T follicular helper cell (primary cell): ENCODE results near the gene RPS21.

Source experiments
- DNase-seq: peaks from one replicate; pipeline ENCODE4 v3.0.0-alpha.2; 2020; ENCODE audit warnings: low read depth
- total RNA-seq, 2 experiments: gene quantifications; one replicate each; lab custom pipeline; 2026; lab: John Stamatoyannopoulos, UW

The RPS21 gene
- 338 to 355 reads per million in 2 experiments for total RNA-seq

- peak; percentile 91 for DNase-seq
These were observed at the start of gene RPS21 for GRCh38 chr20:62386383-62387218. Gene RPS21, plus strand, starts transcription at chr20:62387103. Its CDS starts 236 bp downstream, at chr20:62387339.

DNA sequence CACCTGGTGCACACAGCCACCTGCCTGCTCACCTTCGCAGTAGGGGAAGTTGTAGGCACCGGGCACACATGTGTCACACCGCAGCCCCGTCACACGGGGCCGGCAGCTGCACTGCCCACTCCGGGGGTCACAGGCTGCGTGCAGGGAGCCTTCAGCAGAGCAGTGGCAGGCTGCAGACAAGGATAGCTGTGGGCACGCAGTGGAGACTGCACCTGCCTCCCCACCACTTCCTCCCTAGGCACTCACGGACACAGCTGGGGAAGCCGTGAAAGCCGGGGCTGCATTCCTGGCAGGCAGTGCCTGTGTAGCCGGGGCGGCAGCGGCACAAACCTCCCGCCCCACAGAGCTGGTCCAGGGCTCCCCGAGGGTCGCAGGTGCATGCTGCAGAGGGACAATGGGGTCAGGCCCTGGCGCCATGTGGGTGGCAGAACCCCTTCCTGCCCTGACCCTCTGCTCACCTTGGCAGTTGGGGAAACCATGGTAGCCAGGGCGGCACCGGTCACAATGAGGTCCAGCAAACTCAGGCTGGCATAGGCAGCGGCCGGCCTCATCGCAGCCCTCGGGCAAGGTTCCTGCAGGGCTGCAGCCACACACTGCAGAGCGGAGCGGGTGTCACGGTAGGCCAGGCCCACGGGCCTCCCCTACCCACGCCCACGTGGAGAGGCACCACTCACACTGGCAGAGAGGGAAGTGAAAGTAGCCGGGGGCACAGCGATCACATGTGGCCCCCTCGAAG lies 49.2 kb upstream of the RPS21 start:
- no peak for DNase-seq

DNA sequence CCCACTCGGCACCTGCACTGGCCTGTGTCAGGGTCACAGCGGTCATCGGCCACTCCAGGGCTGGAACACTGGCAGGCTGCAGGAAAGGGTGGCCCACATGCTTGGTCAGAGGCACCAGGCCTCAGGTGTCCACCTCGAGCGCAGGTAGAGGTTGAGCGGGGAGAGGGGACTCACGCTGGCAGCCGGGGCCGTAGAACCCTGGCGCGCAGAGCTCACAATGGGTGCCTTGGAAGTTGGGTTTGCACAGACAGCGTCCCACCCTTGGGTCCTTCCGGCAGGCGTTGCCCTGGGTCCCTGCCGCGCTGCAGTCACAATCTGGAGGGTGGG lies 48.6 kb upstream of the RPS21 start:
- DNase-seq = no peak

GRCh38 chr20:62339647-62340062 lies 47.2 kb upstream of the RPS21 start:
- DNase-seq = no peak

DNA sequence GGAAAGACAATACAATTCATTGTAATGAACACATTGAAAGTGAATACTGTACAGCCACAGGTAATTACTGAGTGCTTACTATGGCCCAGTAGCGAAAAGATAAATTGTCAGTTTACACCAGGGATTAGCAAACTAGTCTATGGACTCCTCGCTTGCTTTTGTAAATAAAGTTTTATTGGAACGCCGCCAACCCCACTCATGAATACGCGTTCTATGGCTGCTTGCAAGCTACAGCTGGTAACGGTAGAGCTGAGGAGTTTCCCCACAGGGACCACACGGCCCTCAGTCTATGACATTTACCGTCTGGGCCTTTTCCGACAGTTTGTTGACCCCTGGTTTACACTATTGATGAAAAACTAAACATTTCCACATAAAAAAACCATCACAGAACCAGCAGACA lies 44.0 kb upstream of the RPS21 start:
- no peak for DNase-seq

DNA sequence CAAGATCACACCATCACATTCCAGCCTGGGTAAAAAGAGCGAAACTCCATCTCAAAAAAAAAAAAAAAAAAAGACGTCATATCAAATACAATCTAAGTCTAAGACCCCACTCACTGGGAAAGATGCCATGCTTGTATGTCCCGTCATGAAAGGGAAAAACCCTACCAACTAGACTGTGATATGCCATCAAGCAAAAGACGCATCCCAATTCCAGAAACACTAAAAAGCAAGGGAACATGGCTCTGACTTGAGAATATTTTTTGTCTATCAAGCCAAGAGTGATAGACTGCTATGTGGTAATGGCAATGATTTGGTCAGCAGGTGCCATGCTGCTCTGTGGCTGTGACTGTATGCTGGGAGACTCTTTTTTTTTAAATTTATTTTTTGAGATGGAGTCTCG lies 42.8 kb upstream of the RPS21 start:
- DNase-seq = no peak

- DNase-seq = no peak
These were observed 42.1 kb upstream of the RPS21 start for GRCh38 chr20:62344782-62345181.

GRCh38 chr20:62345681-62346370 lies 41.1 kb upstream of the RPS21 start:
- DNase-seq = no peak

DNA sequence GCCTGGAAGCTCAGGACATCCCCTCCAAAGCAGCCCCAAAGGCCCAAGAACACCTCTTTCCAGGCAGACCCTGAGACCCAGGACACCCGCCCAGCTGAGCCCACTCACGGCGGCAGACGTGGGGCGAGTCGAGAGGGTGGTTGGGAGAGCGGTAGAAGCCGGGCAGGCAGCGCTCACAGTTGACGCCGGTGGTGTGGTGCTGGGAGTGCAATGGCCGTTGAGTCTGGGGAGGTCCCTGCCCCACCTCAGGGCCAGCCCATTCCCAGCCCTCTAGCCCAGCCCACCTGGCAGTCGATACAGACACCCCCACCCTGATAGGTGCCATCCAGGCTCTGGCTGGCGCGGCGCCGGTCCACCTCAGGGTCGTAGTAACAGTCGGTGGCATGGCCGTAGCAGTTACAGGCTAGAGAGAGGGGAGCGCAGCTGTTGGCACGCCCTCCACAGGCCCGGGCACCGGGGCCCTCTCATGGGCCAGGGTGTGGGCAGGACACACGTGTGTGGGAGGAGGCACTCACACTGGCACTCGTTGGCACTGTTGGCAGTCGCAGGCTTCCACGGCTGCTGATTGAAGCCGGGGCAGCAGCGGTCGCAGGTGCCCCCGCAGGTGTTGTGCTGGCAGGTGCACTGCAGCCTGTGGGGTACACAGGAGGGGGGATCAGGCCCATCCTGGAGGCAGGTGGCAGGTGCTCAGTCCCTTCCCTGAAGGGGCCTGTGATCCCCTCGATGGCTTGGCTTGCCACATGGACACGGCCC lies 40.3 kb upstream of the RPS21 start:
- DNase-seq = no peak

GRCh38 chr20:62347151-62347404 lies 39.8 kb upstream of the RPS21 start:
- DNase-seq = no peak

DNA sequence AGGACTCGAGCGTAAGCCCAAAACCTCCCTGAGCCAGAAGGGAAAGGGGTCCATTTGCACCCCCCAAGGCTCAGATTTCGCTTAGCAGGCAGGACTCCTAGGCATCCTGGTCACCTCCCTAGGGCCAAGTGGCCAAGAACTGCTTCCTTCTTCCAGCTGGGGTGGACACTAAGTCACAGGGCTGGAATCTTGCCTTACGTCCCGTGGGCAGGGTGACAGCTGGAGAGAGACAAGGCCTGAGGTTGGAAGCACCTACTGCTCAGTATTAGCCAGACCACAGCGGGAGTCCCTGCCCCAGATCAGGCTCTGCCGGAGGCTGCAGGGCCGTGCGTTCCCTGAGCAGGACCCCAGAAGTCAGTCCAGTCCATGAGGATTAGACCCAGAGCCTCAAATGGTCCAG lies 39.5 kb upstream of the RPS21 start:
- DNase-seq = no peak

- no peak for DNase-seq
These were observed 38.3 kb upstream of the RPS21 start for GRCh38 chr20:62348604-62349003.

GRCh38 chr20:62349556-62350097 lies 37.3 kb upstream of the RPS21 start:
- no peak for DNase-seq

- DNase-seq = no peak
These were observed 36.7 kb upstream of the RPS21 start for GRCh38 chr20:62350098-62350628.

DNA sequence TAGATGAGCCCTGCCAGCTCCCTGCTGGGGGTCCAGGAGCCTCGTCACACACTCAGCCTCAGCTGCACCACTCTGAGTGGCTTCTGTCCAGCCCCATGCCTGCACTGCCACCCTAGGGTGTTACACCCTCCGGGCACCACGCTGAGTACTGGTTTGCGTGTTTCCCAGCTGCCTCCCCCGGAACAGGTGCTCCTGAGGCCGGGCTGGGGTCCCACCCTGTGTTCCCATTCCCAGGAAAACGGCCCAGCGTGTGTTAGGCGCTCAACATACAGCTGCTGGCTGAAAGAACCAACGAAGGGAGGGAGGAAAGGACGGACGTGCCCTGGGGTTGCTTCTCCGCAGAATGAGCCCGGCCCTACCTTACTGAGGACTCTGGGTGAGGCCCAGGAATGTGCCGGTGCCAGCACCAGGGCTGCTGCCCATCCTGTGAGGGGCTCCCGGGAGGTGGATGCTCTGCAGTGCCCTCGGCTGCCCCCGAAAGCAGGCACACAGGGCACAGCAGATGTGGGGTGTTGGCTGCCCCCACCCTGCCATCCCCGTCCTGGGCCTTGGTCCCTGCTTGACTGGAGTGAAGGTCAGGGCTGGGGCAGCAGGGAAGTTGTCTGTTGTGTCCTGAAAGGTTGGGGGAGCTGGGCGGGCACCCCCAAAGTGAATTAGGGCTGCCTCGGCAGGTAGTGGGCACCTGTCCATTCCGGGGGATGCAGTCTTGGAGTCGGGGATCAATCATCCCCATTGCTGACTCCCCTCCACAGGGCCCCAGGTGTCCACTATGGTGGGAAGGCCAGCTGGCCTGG lies 36.1 kb upstream of the RPS21 start:
- DNase-seq = no peak

DNA sequence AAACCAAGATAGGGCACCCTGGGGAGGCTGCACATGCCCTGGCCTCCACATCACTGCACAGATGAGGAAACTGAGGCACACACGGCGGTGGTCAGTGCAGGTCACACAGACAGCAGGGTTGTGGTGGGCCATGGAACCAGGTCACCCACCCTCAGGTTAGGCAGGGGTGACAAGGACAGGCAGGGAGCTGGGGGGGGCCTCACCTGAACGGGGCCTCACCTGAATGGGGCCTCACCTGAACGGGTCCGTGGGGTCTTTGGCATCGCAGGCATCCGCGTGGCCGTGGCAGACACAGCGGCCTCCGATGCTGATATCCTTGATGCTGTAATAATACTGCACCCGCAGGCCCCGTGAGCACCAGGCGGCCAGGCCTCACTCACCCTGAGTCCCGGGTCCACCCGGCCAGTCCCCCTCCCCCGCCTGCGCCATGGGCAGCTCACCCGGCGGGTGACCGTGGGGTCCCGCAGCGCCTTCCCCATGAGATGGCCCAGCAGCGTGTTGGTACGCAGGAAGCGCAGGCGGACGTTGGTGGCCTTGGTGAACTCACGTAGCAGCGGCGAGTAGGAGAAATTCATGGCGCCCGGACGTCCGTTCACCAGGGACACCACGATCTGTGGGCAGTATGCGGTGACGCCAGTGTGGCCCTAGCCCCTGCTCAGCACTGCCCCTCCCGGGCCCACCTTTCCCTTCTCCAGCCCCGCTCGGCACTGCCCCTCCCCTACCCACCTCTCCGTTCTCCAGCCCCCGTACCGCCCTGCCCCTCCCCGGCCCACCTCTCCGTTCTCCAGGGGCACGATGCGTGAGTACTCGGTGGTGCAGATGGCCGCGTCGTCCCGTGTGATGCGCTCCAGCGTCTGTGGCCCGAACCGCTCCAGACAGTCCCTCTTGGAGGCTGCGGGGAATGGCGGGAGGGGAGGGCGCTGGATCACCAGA lies 35.2 kb upstream of the RPS21 start:
- no peak for DNase-seq

- DNase-seq = no peak
These were observed 34.3 kb upstream of the RPS21 start for GRCh38 chr20:62352402-62353288.

GRCh38 chr20:62353289-62354030 lies 33.4 kb upstream of the RPS21 start:
- DNase-seq = no peak
